H54 (cell line): Measurements from ENCODE around the gene CRACDL.
A peak's percentile ranks its signal among the peaks of the same experiment; 100 is the strongest.

ENCODE experiments used
- DNase-seq: peaks from one replicate; pipeline ENCODE4 v3.0.0; 2011; ENCODE audit warnings: low spot score, mixed read lengths; ENCODE audit not compliant: insufficient read length
- FAIRE-seq: peaks from 3 replicates; lab custom pipeline; 2011; peaks lifted over from hg19 to GRCh38; lab: Jason Lieb, UNC
- POLR2A ChIP-seq: IDR thresholded peaks from 2 replicates; pipeline ENCODE4 v1.6.1; 2011; ENCODE audit warnings: low read depth, mild to moderate bottlenecking, low read length

CRACDL gene

DNA sequence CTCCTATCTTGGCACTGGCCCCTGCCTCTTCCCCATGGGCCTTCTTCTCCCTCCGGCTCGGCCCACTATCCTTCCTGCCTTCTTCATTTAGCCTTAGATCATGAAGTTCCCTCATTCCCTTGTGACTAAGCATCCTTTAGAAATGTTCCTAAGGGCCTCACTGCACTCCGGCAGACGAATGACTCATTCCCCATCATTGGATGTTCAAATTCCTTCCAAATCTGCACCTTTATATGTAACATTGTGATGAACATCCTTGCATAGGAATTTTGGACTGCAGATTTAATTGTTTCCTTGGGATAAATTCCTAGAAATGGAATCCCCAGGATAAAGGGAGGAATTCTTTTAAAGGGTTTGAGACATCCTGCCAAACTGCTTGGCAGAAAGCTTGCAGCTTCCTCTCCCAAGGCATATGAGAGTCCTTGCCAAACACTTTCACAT lies 19.0 kb downstream of the CRACDL start:
- TF ChIP-seq POLR2A: no peak
- DNase-seq (peak; percentile 73), FAIRE-seq (peak; percentile 48)

GRCh38 chr2:98915751-98916358 lies 20.2 kb downstream of the CRACDL start:
- TF ChIP-seq POLR2A: no peak
- FAIRE-seq (no peak), DNase-seq (no peak)

DNA sequence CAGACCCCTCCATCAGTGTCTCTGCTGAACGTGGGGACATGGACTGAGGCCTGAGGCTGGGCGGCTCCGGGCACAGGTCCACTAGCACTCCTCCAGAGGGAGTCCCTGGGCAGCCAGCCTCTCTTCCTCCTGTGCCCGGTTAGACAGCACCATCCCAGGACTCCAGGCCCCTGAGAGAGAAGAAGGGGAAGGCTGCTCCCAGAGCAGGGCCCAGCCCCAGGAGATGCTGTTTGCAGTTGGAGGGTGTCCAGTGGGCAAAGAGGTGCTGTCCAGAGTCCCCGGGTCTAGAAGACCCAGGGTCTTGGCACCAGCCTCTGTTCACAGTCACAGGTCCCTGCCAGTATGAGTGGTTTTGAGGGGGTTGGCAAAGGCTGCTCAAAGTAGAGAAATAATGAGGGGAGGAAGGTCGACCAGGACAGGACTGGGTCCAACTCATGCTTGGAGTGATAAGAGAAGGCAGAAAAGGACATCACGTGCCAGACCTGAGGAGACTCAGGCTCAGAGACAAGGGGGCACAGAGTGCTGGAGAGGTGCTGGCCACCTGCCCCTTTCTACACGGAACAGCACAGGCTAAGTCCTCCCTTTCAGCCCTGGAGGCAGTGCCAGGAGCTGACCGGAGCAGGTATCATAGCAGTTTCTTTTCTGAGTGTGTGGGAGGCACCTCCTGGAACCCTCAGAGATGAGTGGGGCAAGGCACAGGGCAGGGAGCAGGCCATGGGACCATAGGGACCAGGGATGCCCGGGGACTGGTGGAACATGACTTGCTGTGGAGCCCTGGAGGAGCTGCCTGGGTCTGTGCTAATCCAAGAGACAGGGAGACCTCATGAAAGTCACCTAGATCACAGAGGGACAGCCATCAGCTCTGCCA lies 21.1 kb downstream of the CRACDL start:
- no peak for FAIRE-seq
- DNase-seq: no peak

DNA sequence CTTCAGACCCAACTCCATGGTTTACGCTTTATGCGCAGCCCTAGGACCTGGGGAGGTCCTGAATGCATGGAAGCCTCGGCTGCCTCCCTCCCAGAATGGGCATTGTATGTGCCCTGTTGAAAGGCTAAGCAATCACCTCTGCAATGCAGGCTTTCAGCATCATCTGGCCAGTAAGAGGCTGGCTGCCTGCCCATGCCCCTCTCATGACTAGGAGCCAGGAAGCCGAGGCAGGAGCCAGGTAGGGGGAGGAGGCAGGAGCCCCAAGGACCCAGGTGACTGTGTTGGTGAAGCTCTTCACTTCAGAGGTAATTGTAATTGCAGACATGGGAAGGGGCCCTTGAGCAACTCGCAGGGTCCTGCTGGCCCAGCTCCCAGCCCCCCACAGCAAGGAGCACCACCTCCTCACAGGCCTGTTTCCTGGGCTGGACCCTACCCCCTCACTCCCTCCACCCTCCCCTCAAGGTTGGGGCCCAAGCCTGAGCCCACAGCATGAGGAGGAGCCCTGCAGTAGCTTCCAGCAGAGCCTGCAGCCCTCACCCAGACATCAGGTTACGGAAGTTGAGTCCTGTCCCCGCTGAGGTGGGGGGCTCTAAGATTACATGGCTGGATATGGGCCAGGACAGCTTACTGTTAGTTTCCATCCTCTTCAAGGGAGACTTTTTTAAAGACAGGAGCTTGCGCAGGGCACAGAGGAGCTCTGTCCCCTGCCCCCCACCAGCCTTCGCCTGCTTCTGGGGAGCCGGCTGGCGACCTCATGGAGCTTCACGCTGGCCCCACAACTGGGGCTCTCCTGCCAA lies 21.9 kb downstream of the CRACDL start:
- no peak for TF ChIP-seq POLR2A
- FAIRE-seq (no peak), DNase-seq (no peak)

More for the DNA sequence above, 21.1 kb downstream of the CRACDL start:
- no peak for TF ChIP-seq POLR2A

GRCh38 chr2:98912957-98913915 lies 22.8 kb downstream of the CRACDL start:
- no peak for TF ChIP-seq POLR2A
- peak; percentile 51 for DNase-seq

DNA sequence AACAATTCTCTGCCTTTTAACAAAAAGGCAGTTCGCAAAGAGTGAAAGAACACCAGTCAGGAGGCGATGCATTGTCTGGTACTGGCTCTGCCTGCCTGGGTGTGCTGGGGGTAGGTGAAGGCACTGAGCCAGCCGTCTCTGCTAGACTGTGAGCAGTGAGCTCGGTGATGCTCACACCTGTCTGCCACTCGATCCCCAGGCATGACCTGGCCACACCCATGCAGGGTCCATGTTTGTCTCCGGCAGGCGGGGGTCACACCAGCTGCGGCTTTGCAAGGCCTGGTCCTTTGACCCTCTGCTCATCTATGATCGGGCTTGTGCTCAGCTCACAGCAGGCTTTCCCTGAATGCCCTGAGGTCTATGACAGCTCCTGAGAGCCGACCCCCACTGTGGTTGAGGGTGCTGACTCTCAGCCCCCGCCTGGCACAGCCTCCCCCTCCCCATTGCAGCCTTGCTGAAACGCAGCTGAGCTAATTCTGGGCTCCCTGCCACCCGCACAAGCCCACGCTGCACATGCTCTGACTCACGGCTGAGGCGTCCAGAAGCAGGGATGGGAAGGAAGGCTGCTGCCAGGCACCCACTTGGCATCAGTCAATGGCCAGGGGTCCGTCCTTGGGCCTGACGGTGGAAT lies 23.7 kb downstream of the CRACDL start:
- DNase-seq (peak; percentile 80), FAIRE-seq (peak; percentile 66)
- TF ChIP-seq POLR2A: no peak

More at GRCh38 chr2:98912957-98913915, 22.8 kb downstream of the CRACDL start:
- FAIRE-seq: no peak

GRCh38 chr2:98911376-98912154 lies 24.5 kb downstream of the CRACDL start:
- no peak for TF ChIP-seq POLR2A

DNA sequence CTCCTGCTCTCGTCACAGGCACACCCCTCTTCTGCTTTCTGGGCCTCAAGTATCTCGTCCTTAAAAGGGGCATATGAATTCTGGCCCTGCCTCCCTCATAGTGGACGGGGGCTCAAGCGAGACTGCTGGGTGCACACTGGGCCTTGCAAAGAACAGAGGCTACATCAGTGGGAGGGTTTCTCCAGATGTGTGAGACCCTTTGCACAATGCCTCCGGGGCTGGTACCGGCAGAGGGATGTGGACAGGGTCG lies 25.0 kb downstream of the CRACDL start:
- no peak for FAIRE-seq
- DNase-seq: no peak
- no peak for TF ChIP-seq POLR2A

More at GRCh38 chr2:98911376-98912154, 24.5 kb downstream of the CRACDL start:
- no peak for FAIRE-seq
- DNase-seq: no peak

- DNase-seq (no peak), FAIRE-seq (no peak)
- no peak for TF ChIP-seq POLR2A
Observed at GRCh38 chr2:98910349-98911125, 25.5 kb downstream of the CRACDL start.

- peak; percentile 55 for DNase-seq
- no peak for FAIRE-seq
- no peak for TF ChIP-seq POLR2A
Observed at GRCh38 chr2:98909317-98910211, 26.5 kb downstream of the CRACDL start.
